GM23338 (cell line): Measurements from ENCODE around the gene FMC1. TPM values are rescaled to one million over a fixed set of nuclear protein-coding genes. Genes with fewer than 3 reads are reported as not detected.

ENCODE experiments used
- ATAC-seq: fragments of 200-7000 bp; cut with Tn5 transposase; 3 replicates; pipeline ENCODE4 v1.9.1; 2020
- DNase-seq: peaks from one replicate; pipeline ENCODE4 v3.0.0-alpha.2; 2015; ENCODE audit warnings: low spot score
- H2AFZ ChIP-seq: fragments of 200-600 bp; sonication (generic); 2 replicates; pipeline ENCODE4 v1.8.0; 2016; ENCODE audit warnings: antibody characterized with exemption, mild to moderate bottlenecking, moderate library complexity
- H3F3A ChIP-seq: fragments of 200-600 bp; sonication (generic); replicated peaks from 2 replicates; pipeline ENCODE4 v1.8.0; 2017; ENCODE audit warnings: antibody characterized with exemption, mixed run types, low read depth
- H3K27ac ChIP-seq: fragments of 200-600 bp; sonication (generic); 2 replicates; pipeline ENCODE4 v1.6.1; 2016; ENCODE audit warnings: low read depth
- H3K27me3 ChIP-seq: fragments of 200-600 bp; sonication (generic); 2 replicates; pipeline ENCODE4 v1.8.0; 2016; ENCODE audit warnings: mild to moderate bottlenecking, mixed run types, moderate library complexity; ENCODE audit not compliant: insufficient read depth
- H3K36me3 ChIP-seq: fragments of 200-600 bp; sonication (generic); 2 replicates; pipeline ENCODE4 v1.8.0; 2016; ENCODE audit warnings: mild to moderate bottlenecking; ENCODE audit not compliant: insufficient read depth
- H3K4me1 ChIP-seq: fragments of 200-600 bp; sonication (generic); 2 replicates; pipeline ENCODE4 v1.8.0; 2016; ENCODE audit warnings: mild to moderate bottlenecking, moderate library complexity; ENCODE audit not compliant: insufficient read depth
- H3K4me2 ChIP-seq: fragments of 200-600 bp; sonication (generic); 2 replicates; pipeline ENCODE4 v1.7.1; 2017; ENCODE audit warnings: mixed run types
- H3K4me3 ChIP-seq: fragments of 200-600 bp; sonication (generic); 2 replicates; pipeline ENCODE4 v1.6.1; 2016; ENCODE audit warnings: mixed run types
- H3K79me2 ChIP-seq: fragments of 200-600 bp; sonication (generic); replicated peaks from 2 replicates; pipeline ENCODE4 v1.8.0; 2017; ENCODE audit warnings: mild to moderate bottlenecking; ENCODE audit not compliant: insufficient read depth
- H3K9me2 ChIP-seq: fragments of 200-600 bp; sonication (generic); 2 replicates; pipeline ENCODE4 v1.8.0; 2017; ENCODE audit not compliant: insufficient read depth
- H4K20me1 ChIP-seq: fragments of 200-600 bp; sonication (generic); replicated peaks from 2 replicates; pipeline ENCODE4 v1.8.0; 2017; ENCODE audit warnings: mild to moderate bottlenecking; ENCODE audit not compliant: insufficient read depth
- H3K27ac Mint-ChIP-seq: 2 replicates; pipeline ENCODE4 v1.8.0; 2020; ENCODE audit warnings: inconsistent platforms, mild to moderate bottlenecking, moderate library complexity, mixed read lengths
- H3K27me3 Mint-ChIP-seq: 3 replicates; pipeline ENCODE4 v1.8.0; 2022; ENCODE audit warnings: low read depth, mild to moderate bottlenecking, moderate library complexity, mixed read lengths, inconsistent platforms; ENCODE audit not compliant: insufficient read depth, poor library complexity
- H3K36me3 Mint-ChIP-seq: 3 replicates; pipeline ENCODE4 v1.8.0; 2021; ENCODE audit warnings: low read depth, mild to moderate bottlenecking, inconsistent platforms, moderate library complexity, mixed read lengths
- H3K4me1 Mint-ChIP-seq: 3 replicates; pipeline ENCODE4 v1.8.0; 2020; ENCODE audit warnings: mild to moderate bottlenecking, inconsistent platforms, mixed read lengths
- H3K4me3 Mint-ChIP-seq: 3 replicates; pipeline ENCODE4 v1.8.0; 2021; ENCODE audit warnings: moderate library complexity, mild to moderate bottlenecking, inconsistent platforms, mixed read lengths
- H3K9me3 Mint-ChIP-seq: 3 replicates; pipeline ENCODE4 v1.8.0; 2020; ENCODE audit warnings: moderate library complexity, mild to moderate bottlenecking, inconsistent platforms, mixed read lengths
- CREB1 ChIP-seq: fragments of 250-450 bp; sonication (Bioruptor Pico); IDR thresholded peaks from 2 replicates; pipeline ENCODE4 v1.5.0; 2020; ENCODE audit warnings: low read depth, mild to moderate bottlenecking, moderate library complexity
- CTCF ChIP-seq, 2 experiments: fragments of 200-600 bp in 1 of 2; sonication (generic) in 1 of 2; conservative IDR thresholded peaks; 2 replicates each; pipeline versions ENCODE4 v1.5.1 to v1.6.1; 2016 to 2017; ENCODE audit warnings: antibody characterized with exemption in 2 of 2, low read depth in 2 of 2, mild to moderate bottlenecking in 2 of 2, moderate library complexity in 1 of 2
- EZH2 ChIP-seq: fragments of 200-600 bp; sonication (generic); IDR thresholded peaks from one replicate; pipeline ENCODE4 v1.8.0; 2017; ENCODE audit warnings: antibody characterized with exemption, mild to moderate bottlenecking, low read depth; ENCODE audit not compliant: unreplicated experiment
- EZH2phosphoT487 ChIP-seq: fragments of 200-600 bp; sonication (generic); IDR thresholded peaks from one replicate; pipeline ENCODE4 v1.8.1; 2018; ENCODE audit warnings: antibody characterized with exemption; ENCODE audit not compliant: unreplicated experiment
- JUNB ChIP-seq: IDR thresholded peaks from one replicate; pipeline ENCODE4 v1.6.1; 2016; ENCODE audit warnings: antibody characterized with exemption; ENCODE audit not compliant: unreplicated experiment
- NANOG ChIP-seq: IDR thresholded peaks from 2 replicates; pipeline ENCODE4 v1.6.1; 2016; ENCODE audit warnings: antibody characterized with exemption, borderline replicate concordance
- POLR2AphosphoS5 ChIP-seq: IDR thresholded peaks from 2 replicates; pipeline ENCODE4 v1.6.1; 2016; ENCODE audit warnings: antibody characterized with exemption, low read depth
- REST ChIP-seq: IDR thresholded peaks from one replicate; pipeline ENCODE4 v1.6.1; 2018; ENCODE audit warnings: antibody characterized with exemption; ENCODE audit not compliant: unreplicated experiment
- STAT1 ChIP-seq: IDR thresholded peaks from one replicate; pipeline ENCODE4 v1.6.1; 2016; ENCODE audit warnings: antibody characterized with exemption; ENCODE audit not compliant: unreplicated experiment
- ZNF114 ChIP-seq: fragments of 250-450 bp; sonication (Bioruptor Pico); IDR thresholded peaks from 2 replicates; pipeline ENCODE4 v1.5.0; 2020; ENCODE audit warnings: mild to moderate bottlenecking, moderate library complexity
- ZNF331 ChIP-seq: fragments of 250-450 bp; sonication (Bioruptor Pico); IDR thresholded peaks from 2 replicates; pipeline ENCODE4 v1.5.0; 2020; ENCODE audit warnings: low read depth, mild to moderate bottlenecking, moderate library complexity
- ZNF462 ChIP-seq: fragments of 250-450 bp; sonication (Bioruptor Pico); IDR thresholded peaks from 2 replicates; pipeline ENCODE4 v1.5.0; 2020; ENCODE audit warnings: mild to moderate bottlenecking, moderate library complexity
- polyA plus RNA-seq: library from polyadenylated mRNA; unstranded; fragments of >200 nt; fragmentation: Nextera tagmentation; extraction: Ambion mirVana; gene quantifications from 2 replicates; pipeline ENCODE4 v1.2.1, GENCODE V29; 2016
- total RNA-seq: library from RNA; depleted of rRNA; stranded (reverse); fragments of >200 nt; shearing (Covaris generic); gene quantifications from 2 replicates; pipeline ENCODE4 v1.2.3, GENCODE V29; 2014

FMC1 gene
- total and polyA plus RNA-seq, 2 experiments from 2014 or later: 4.8 to 70.5 TPM

- no peaks in the 10 kb centered on the region for H3K27me3 Mint-ChIP-seq
- Histone ChIP-seq H2AFZ (no peak overlapping the region), H3K27ac (no peak overlapping the region), H3F3A (no peaks in the 10 kb centered on the region), H3K79me2 (no peaks in the 10 kb centered on the region), H4K20me1 (no peaks in the 10 kb centered on the region), H3K36me3 (no peaks in the 10 kb centered on the region), H3K4me2 (no peak overlapping the region), H3K4me1 (no peaks in the 10 kb centered on the region), H3K4me3 (no peak overlapping the region), H3K9me2 (no peaks in the 10 kb centered on the region), H3K27me3 (no peaks in the 10 kb centered on the region)
- H3K27ac Mint-ChIP-seq: no peak overlapping the region; the same call in 1 of the 2 replicates
- H3K9me3 Mint-ChIP-seq: no peaks in the 10 kb centered on the region
- DNase-seq (no peak), ATAC-seq (no peak)
- H3K4me3 Mint-ChIP-seq: no peak overlapping the region
- TF ChIP-seq CREB1 (no peak), ZNF331 (no peak), POLR2AphosphoS5 (no peak), EZH2phosphoT487 (no peak), EZH2 (no peak), JUNB (no peak), CTCF (conservative IDR thresholded peaks at IDR 0.05; ENCODE audit: low read depth in 2 of 2) (no peak), ZNF114 (no peak), REST (no peak), ZNF462 (CRISPR knock-in tag) (no peak), STAT1 (no peak), NANOG (no peak)
- H3K36me3 Mint-ChIP-seq: peaks cover 9% of the 10 kb centered on the region; the same call in 2 of the 3 replicates
- no peaks in the 10 kb centered on the region for H3K4me1 Mint-ChIP-seq
Measured at GRCh38 chr7:139292821-139293220, 48.3 kb upstream of the FMC1 start.
